G401 (cell line): ENCODE data around the gene DRD1. TPM values are rescaled to one million over a fixed set of nuclear protein-coding genes. Genes with fewer than 3 reads are reported as not detected.

Experiments used
- total RNA-seq: library from RNA; depleted of rRNA; stranded (reverse); fragments of >200 nt; shearing (Covaris generic); gene quantifications from 2 replicates; pipeline ENCODE4 v1.2.3, GENCODE V29; 2014; rRNA removed

The DRD1 gene
- total RNA-seq, 1 experiment from 2014 or later: not detected

Other genes starting within 250 kb of the DRD1 start
- 107 and 206 TPM in 2 replicates for gene SFXN1, start 34.4 kb upstream of the DRD1 start, total RNA-seq
- not detected in 2 replicates for gene HRH2, start 213.9 kb upstream of the DRD1 start, total RNA-seq